Measurements from ENCODE around the gene HIKESHI. TPM values are rescaled to one million over a fixed set of nuclear protein-coding genes. Genes with fewer than 3 reads are reported as not detected.

The HIKESHI gene
- 94.4 and 98.2 TPM in 2 replicates for total RNA-seq (2014; rRNA removed; shearing (Covaris generic))

GRCh38 chr11:86302092-86302793, at the start of gene HIKESHI:
HIKESHI (plus strand) TSS chr11:86302240; CDS start chr11:86302449, 209 bp downstream.
- peak; percentile 99 for DNase-seq (ENCODE audit: low read depth)

GRCh38 chr11:86255896-86256295, 46.1 kb upstream of the HIKESHI start:
- DNase-seq (ENCODE audit: low read depth) = no peak

GRCh38 chr11:86256608-86257007, 45.4 kb upstream of the HIKESHI start:
- no peak for DNase-seq (ENCODE audit: low read depth)

- no peak for DNase-seq (ENCODE audit: low read depth)
Measured at GRCh38 chr11:86257446-86257845, 44.6 kb upstream of the HIKESHI start.

GRCh38 chr11:86259730-86260129, 42.3 kb upstream of the HIKESHI start:
- no peak for DNase-seq (ENCODE audit: low read depth)

GRCh38 chr11:86261328-86261727, 40.7 kb upstream of the HIKESHI start:
- no peak for DNase-seq (ENCODE audit: low read depth)

GRCh38 chr11:86262387-86262786, 39.7 kb upstream of the HIKESHI start:
- DNase-seq (ENCODE audit: low read depth) = no peak

- no peak for DNase-seq (ENCODE audit: low read depth)
Measured at GRCh38 chr11:86264649-86265048, 37.4 kb upstream of the HIKESHI start.

- no peak for DNase-seq (ENCODE audit: low read depth)
Measured at GRCh38 chr11:86265194-86265593, 36.8 kb upstream of the HIKESHI start.

GRCh38 chr11:86269645-86270044, 32.4 kb upstream of the HIKESHI start:
- DNase-seq (ENCODE audit: low read depth) = peak; percentile 20

- DNase-seq (ENCODE audit: low read depth) = no peak
Measured at GRCh38 chr11:86274503-86274902, 27.5 kb upstream of the HIKESHI start.

- no peak for DNase-seq (ENCODE audit: low read depth)
Measured at GRCh38 chr11:86274999-86275398, 27.0 kb upstream of the HIKESHI start.

GRCh38 chr11:86275493-86276370, 26.3 kb upstream of the HIKESHI start:
- no peak for DNase-seq (ENCODE audit: low read depth)

- no peak for DNase-seq (ENCODE audit: low read depth)
Measured at GRCh38 chr11:86277741-86278140, 24.3 kb upstream of the HIKESHI start.

GRCh38 chr11:86278226-86278625, 23.8 kb upstream of the HIKESHI start:
- DNase-seq (ENCODE audit: low read depth) = no peak

- DNase-seq (ENCODE audit: low read depth) = no peak
Measured at GRCh38 chr11:86279747-86280146, 22.3 kb upstream of the HIKESHI start.

GRCh38 chr11:86287468-86287796, 14.6 kb upstream of the HIKESHI start:
- DNase-seq (ENCODE audit: low read depth) = no peak

GRCh38 chr11:86288776-86289507, 13.1 kb upstream of the HIKESHI start:
- no peak for DNase-seq (ENCODE audit: low read depth)

GRCh38 chr11:86289508-86290280, 12.3 kb upstream of the HIKESHI start:
- peak; percentile 13 for DNase-seq (ENCODE audit: low read depth)

GRCh38 chr11:86291466-86292262, 10.4 kb upstream of the HIKESHI start:
- DNase-seq (ENCODE audit: low read depth) = peak; percentile 72

Data from M059J (cell line).